Activated CD4-positive, alpha-beta memory T cell treated with anti-CD3 and anti-CD28 coated beads, Interleukin-2, amount 10 ng/mL, durations not matched to agents 7 days and 5 days (primary cell): ENCODE results near the gene MPND. TPM values are rescaled to one million over a fixed set of nuclear protein-coding genes. Genes with fewer than 3 reads are reported as not detected.

Experiments used
- CTCF ChIA-PET: fragments of 350-600 bp; sonication (Branson Sonifier 250); formaldehyde crosslinking; loops from one replicate; lab custom pipeline; 2021; ENCODE audit warnings: antibody characterized with exemption, inconsistent platforms; lab: Charles Lee
- POLR2A ChIA-PET: fragments of 350-600 bp; sonication (Branson Sonifier 250); formaldehyde crosslinking; loops from one replicate; lab custom pipeline; 2021; ENCODE audit warnings: antibody characterized with exemption; lab: Charles Lee
- DNase-seq: peaks from one replicate; pipeline ENCODE4 v3.0.0-alpha.2; 2020
- H3K27ac Mint-ChIP-seq: one replicate; pipeline ENCODE4 v1.8.0; 2021; ENCODE audit warnings: mild to moderate bottlenecking, mixed read lengths
- H3K27me3 Mint-ChIP-seq: one replicate; pipeline ENCODE4 v1.8.0; 2021; ENCODE audit warnings: mixed read lengths
- H3K36me3 Mint-ChIP-seq: one replicate; pipeline ENCODE4 v1.8.0; 2021; ENCODE audit warnings: low read depth, mixed read lengths
- H3K4me1 Mint-ChIP-seq: one replicate; pipeline ENCODE4 v1.8.0; 2021; ENCODE audit warnings: mixed read lengths
- H3K4me3 Mint-ChIP-seq: one replicate; pipeline ENCODE4 v1.8.0; 2021; ENCODE audit warnings: mild to moderate bottlenecking, mixed read lengths
- H3K9me3 Mint-ChIP-seq: one replicate; pipeline ENCODE4 v1.8.0; 2021; ENCODE audit warnings: mixed read lengths
- total RNA-seq, 2 experiments: library from RNA; stranded (reverse); gene quantifications; one replicate each; pipeline ENCODE4 v1.2.3, GENCODE V29; 2021

MPND gene
- total RNA-seq, 2 experiments from 2014 or later, result 19.1 to 20.4 TPM

DNA sequence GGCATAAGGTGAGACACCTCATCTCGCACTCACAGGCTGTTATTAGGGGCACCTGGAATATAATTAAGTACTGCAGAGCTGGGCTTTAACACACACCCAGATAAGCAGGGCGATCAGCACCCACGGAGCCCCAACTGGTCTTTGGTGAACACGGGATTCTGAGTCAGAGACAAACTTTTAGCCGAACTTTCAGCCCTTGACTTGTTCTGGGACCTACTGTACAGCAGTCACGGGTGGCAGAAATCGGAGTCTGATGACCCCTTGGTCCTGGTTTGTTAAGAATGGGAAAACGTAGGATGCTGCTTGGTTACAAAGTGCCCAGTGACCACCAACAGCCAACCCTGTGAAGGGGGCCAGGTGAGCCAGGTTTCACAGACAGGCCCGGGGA lies 47.9 kb downstream of the MPND start:
- H3K4me1 Mint-ChIP-seq, result peaks cover 49% of the 10 kb centered on the region
- POLR2A ChIA-PET, result interaction anchor here (1.3 to 1.8 kb wide), 2 partner anchors 9 to 21 kb away, joined by 5 to 6 read pairs; partner anchors contain the start of gene SH3GL1
- DNase-seq, result no peak
- H3K4me3 Mint-ChIP-seq, result no peak overlapping the region
- no peaks in the 10 kb centered on the region for H3K27me3 Mint-ChIP-seq
- no peak overlapping the region for H3K27ac Mint-ChIP-seq
- CTCF ChIA-PET, result interaction anchor here (0.6 to 1.3 kb wide), 4 partner anchors 9 to 79 kb away, joined by 3 to 4 read pairs (median 3); partner anchors contain the start of gene SH3GL1
- H3K9me3 Mint-ChIP-seq, result no peaks in the 10 kb centered on the region
- peaks cover 42% of the 10 kb centered on the region for H3K36me3 Mint-ChIP-seq

DNA sequence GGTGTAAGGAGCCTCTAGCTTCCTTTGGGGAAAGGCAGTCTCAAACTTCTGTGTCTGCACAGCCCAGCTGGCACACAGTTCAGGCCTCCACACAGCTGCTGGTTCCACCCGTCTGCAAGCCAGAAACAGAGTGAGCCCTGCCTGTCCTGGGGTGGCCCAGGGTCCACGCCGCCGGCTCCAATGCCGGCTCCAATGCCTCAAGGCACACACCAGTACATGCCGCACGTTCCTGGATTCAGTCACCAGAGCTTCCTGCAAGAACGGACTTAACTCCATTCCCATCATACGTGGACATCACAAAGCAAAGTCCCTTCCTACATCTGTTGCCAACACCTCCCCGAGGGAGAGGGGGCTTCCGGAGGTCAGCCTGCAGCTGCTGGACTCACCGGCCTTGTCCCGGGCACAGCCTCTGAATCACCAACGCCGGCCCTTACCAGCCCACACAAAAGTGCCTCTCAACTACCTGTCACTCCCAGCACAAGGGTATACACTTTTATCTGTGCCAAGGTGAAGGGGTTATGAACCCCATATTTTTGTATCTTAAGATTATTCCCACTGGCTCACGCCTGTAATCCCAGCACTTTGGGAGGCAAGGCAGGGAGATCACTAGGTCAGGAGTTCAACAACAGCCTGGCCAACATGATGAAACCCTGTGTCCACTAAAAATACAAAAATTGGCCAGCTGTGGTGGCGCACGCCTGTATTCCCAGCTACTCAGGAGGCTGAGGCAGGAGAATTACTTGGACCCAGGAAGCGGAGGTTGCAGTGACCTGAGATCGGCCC lies 48.5 kb downstream of the MPND start:
- Mint-ChIP-seq H3K36me3 (peaks cover 48% of the 10 kb centered on the region), H3K27me3 (no peaks in the 10 kb centered on the region), H3K4me3 (no peak overlapping the region), H3K27ac (no peak overlapping the region), H3K4me1 (peaks cover 55% of the 10 kb centered on the region), H3K9me3 (no peaks in the 10 kb centered on the region)
- no peak for DNase-seq
- ChIA-PET POLR2A (interaction anchor here (1.3 kb wide), 1 partner anchor 21 kb away, joined by 6 read pairs; no protein-coding TSS in a partner anchor), CTCF (interaction anchor here (0.8 to 1.3 kb wide), 2 partner anchors 10 to 22 kb away, joined by 3 to 4 read pairs; no protein-coding TSS in a partner anchor)

DNA sequence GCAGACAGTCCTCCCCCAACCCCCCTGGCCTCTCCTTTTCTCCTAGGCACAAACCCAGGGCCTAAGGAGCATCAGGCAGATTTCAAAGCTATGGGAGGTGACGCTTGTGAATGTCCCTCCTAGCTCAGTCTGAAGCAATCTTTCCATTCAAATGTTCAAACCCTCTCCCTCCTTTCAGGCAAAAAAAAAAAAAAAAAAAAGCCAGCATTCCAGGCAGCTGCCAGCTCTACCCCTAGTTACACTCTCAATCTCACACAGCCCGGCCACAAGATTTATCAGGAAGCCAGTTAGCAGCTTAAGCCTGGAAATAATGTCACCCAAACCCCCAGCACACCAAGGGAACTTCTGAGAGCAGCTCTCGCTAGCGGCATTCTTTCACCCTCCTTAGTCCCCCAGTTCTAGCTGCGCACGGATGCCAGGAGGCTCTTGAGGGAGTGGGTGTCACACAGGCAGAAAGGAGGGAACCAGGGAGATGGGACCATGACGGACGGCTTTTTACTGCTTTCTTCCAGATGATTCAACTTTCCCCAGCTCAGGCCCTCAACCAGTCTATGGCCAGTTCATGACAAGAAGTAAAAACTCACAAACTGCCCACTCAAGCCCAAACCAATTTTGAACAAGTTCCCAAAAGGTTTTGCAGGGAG lies 50.7 kb downstream of the MPND start:
- peaks cover 48% of the 10 kb centered on the region for H3K36me3 Mint-ChIP-seq
- H3K27me3 Mint-ChIP-seq, result no peaks in the 10 kb centered on the region
- no peak for DNase-seq
- H3K4me3 Mint-ChIP-seq, result no peak overlapping the region
- CTCF ChIA-PET, result interaction anchor here (1.3 to 1.8 kb wide), 2 partner anchors 19 to 41 kb away, joined by 4 to 10 read pairs; no protein-coding TSS in a partner anchor
- peaks cover 68% of the 10 kb centered on the region for H3K4me1 Mint-ChIP-seq
- H3K9me3 Mint-ChIP-seq, result no peaks in the 10 kb centered on the region
- POLR2A ChIA-PET, result interaction anchor here (1.2 to 4.8 kb wide), 3 partner anchors 14 to 25 kb away, joined by 4 to 20 read pairs (median 5); no protein-coding TSS in a partner anchor
- no peak overlapping the region for H3K27ac Mint-ChIP-seq

DNA sequence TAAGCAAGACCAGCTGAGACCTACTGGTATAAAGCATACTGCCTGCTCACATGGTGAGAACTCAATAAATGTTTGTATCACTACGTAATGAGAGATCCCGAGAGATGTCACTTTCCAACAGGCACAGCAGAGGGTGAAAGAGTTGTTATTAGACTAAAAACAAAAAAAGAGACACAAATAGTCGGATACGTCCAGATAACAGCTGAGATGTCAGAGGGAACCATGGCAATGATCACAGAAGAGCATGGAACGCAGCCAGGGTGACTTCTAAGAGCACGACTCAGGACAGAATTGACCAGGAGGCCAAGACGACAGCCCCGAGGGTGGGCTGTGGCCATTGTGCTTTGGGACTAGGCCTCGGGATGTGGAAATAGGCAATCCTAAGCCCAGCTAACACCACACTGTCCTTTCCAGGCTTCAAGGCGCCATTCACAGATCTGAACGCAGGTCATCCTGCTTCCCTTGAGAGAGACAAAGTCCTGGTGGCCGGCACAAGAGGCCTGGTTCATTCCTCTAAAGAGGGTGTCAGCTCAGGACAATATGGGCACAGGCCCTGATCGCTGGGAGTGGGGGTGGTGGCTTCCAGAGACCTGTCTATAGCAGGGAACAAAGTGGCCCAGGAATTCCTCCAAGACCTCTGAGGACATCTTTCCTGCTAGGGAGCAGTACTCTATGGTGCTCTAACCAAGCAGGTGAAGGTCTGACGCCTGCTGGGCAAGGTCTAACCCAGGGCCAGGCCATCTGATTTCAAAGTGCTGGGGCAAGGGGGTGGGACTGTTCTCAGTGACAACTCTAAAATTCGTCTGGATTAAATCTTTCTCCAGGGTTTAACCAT lies 53.8 kb downstream of the MPND start:
- CTCF ChIA-PET, result no interaction called here
- H3K4me3 Mint-ChIP-seq, result no peak overlapping the region
- H3K9me3 Mint-ChIP-seq, result no peaks in the 10 kb centered on the region
- H3K36me3 Mint-ChIP-seq, result peaks cover 45% of the 10 kb centered on the region
- no peak overlapping the region for H3K27ac Mint-ChIP-seq
- POLR2A ChIA-PET, result interaction anchor here (4.8 kb wide), 1 partner anchor 28 kb away, joined by 20 read pairs; no protein-coding TSS in a partner anchor
- no peaks in the 10 kb centered on the region for H3K27me3 Mint-ChIP-seq
- DNase-seq, result no peak
- peaks cover 65% of the 10 kb centered on the region for H3K4me1 Mint-ChIP-seq

DNA sequence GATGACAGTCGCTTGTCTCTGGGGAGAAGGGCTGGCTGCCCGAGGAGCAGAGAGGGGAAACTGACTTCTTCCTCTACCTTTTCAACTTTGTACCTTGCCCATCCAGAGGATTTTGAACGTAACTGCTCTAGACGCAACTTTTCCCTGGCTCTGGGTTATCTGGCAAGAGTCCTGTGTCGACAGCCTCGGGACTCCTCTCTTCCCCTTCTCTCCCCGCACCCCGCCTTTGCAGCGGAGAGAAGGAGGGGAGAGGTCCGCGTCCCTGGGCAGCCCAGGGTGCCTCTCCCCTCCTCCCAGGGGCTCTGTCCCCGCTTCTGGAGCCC lies 56.4 kb downstream of the MPND start:
- POLR2A ChIA-PET, result interaction anchor here (0.6 to 3.3 kb wide), 10 partner anchors 9 to 153 kb away, joined by 3 to 16 read pairs (median 5); partner anchors contain the start of genes MPND, UBXN6 and YJU2
- CTCF ChIA-PET, result interaction anchor here (0.6 to 2.9 kb wide), 20 partner anchors 9 to 1428 kb away, joined by 3 to 36 read pairs (median 3); partner anchors contain the start of genes FEM1A, MPND, STAP2 and YJU2
- no peak for DNase-seq
- H3K4me1 Mint-ChIP-seq, result peaks cover 72% of the 10 kb centered on the region
- no peaks in the 10 kb centered on the region for H3K27me3 Mint-ChIP-seq
- H3K27ac Mint-ChIP-seq, result peak overlapping the region; percentile 87
- peak overlapping the region; percentile 93 for H3K4me3 Mint-ChIP-seq
- no peaks in the 10 kb centered on the region for H3K9me3 Mint-ChIP-seq
- peaks cover 46% of the 10 kb centered on the region for H3K36me3 Mint-ChIP-seq

DNA sequence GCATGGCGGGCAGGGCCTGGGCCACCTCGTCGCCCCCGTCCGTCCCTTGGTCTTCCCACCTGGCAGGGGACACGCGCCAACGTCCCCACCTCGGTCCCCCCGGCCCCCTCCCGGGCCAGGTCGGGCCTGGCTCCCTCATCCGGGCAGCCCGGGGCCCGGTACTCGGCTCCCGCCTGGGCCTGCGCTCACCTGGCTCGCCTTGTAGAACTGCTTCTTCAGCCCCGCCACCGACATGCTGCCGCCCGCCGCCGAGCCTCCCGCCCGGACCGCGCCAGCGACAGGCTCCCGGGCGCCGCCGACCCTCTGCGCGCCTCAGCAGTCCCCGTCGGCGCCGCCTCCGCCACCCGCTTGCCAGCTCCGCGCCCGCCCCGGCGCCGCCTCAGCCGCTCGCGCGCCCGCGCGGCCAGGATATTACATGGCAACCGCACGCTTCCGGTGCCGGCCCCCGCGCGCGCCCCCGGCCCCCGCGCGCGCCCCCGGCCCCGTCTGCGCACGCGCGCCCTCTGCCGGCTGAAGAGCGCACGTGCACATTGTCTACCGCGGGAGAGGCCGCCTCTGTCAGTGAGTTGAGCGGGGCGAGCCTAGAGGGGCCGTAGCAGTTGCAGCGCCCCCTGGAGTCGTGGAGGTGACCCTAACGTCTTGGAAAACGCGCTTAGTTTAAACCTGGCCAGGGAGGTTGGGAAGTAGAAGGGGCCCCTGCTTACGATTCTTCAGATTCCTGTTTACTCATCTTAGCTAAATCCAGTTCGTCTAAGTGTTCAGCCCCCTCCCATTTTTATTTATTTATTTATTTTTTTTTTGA lies 57.0 kb downstream of the MPND start, which contains the start of gene SH3GL1:
Gene SH3GL1, minus strand, starts transcription at position 413 of the 802 bp plus-strand sequence. Its CDS starts 179 bp downstream, at position 234.
- Mint-ChIP-seq H3K36me3 (peaks cover 45% of the 10 kb centered on the region), H3K27me3 (no peaks in the 10 kb centered on the region), H3K27ac (peak within 1 kb of the TSS; percentile 92), H3K4me1 (peaks cover 70% of the 10 kb centered on the region), H3K9me3 (no peaks in the 10 kb centered on the region), H3K4me3 (peak within 1 kb of the TSS; percentile 93)
- POLR2A ChIA-PET, result interaction anchor here (0.6 to 3.3 kb wide), 11 partner anchors 10 to 153 kb away, joined by 3 to 16 read pairs (median 5); partner anchors contain the start of genes MPND, UBXN6 and YJU2
- CTCF ChIA-PET, result interaction anchor here (0.6 to 2.9 kb wide), 22 partner anchors 9 to 1428 kb away, joined by 3 to 36 read pairs (median 4); partner anchors contain the start of genes FEM1A, MPND, STAP2 and YJU2
- peak; percentile 94 for DNase-seq

DNA sequence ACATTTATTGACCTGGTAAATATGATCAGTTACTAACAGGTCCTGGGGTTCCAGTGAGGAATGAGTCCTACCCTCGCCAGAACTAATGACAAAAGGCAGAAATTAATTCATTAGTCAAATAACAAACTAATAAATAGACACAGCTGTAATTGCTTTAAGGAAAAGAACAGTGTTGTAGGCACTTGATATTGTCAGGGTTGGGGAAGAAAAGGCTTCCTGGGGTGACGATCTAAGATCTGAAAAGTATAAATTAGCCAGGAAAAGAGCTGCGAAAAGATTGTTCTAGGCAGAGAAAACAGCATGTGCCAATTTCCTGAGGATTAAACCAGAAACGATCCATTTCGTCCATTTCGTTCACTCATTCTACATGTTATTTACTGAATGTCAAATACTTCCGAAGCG lies 58.4 kb downstream of the MPND start:
- Mint-ChIP-seq H3K36me3 (peaks cover 43% of the 10 kb centered on the region), H3K9me3 (no peaks in the 10 kb centered on the region), H3K27ac (peak overlapping the region; percentile 92), H3K27me3 (no peaks in the 10 kb centered on the region), H3K4me3 (peak overlapping the region; percentile 78), H3K4me1 (peaks cover 71% of the 10 kb centered on the region)
- DNase-seq, result no peak
- ChIA-PET CTCF (interaction anchor here (0.6 to 2.9 kb wide), 14 partner anchors 11 to 1097 kb away, joined by 3 to 36 read pairs (median 5); partner anchors contain the start of genes FEM1A, HDGFL2, MPND and YJU2), POLR2A (interaction anchor here (0.6 to 3.3 kb wide), 20 partner anchors 10 to 1781 kb away, joined by 3 to 16 read pairs (median 5); partner anchors contain the start of genes DAPK3, HDGFL2, MPND and STAP2)

DNA sequence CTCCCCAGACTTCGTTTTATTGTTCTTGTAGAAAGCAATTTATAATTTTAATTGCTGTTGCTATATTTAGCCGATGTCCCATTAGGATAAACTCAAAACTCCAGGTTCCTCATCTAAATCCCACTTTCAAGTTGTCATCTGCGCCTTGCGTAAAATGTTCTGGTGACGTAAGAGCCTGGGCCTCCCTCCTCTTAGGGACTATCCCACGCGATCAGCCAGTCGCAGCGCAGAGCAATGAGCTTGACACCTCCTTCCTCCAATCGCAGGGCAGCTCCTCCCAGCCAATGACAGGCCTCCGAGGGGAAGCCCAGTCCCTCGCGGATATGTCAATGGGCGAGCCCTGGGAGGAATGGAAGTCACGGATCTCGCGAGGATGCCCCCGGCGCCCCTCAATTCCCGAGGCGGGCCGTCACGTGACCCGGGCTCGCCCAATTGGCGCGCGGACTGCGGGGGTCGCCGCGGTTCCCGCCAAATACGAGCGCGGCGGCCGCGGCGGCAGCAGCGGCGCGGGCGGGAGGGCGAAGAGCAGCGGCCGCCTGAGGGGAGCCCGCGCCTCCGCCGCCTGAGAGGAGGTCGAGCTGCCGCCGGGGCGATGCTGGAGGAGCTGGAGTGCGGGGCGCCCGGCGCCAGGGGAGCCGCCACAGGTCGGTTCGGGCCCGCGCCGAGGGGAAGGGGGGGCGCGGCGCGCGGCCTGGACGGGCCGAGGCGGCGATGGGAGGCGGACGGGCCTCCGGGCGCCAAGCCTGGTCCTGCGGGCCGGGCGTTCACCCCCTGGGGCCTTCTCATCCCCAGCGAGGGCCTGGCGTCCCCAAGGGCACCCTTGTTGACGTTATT lies 59.0 kb downstream of the MPND start, which contains the start of gene CHAF1A:
Gene CHAF1A, plus strand, starts transcription at position 470 of the 834 bp plus-strand sequence. Its CDS starts 123 bp downstream, at position 593.
- Mint-ChIP-seq H3K27me3 (no peaks in the 10 kb centered on the region), H3K36me3 (peaks cover 41% of the 10 kb centered on the region), H3K9me3 (no peaks in the 10 kb centered on the region), H3K4me3 (peak within 1 kb of the TSS; percentile 93), H3K27ac (peak within 1 kb of the TSS; percentile 92), H3K4me1 (peaks cover 66% of the 10 kb centered on the region)
- peak; percentile 99 for DNase-seq
- ChIA-PET POLR2A (interaction anchor here (0.6 to 3.3 kb wide), 19 partner anchors 10 to 1782 kb away, joined by 3 to 15 read pairs (median 4); partner anchors contain the start of genes DAPK3, HDGFL2, MPND and STAP2), CTCF (interaction anchor here (0.5 to 2.9 kb wide), 15 partner anchors 11 to 1098 kb away, joined by 3 to 36 read pairs (median 5); partner anchors contain the start of genes FEM1A, HDGFL2, MPND and YJU2)

DNA sequence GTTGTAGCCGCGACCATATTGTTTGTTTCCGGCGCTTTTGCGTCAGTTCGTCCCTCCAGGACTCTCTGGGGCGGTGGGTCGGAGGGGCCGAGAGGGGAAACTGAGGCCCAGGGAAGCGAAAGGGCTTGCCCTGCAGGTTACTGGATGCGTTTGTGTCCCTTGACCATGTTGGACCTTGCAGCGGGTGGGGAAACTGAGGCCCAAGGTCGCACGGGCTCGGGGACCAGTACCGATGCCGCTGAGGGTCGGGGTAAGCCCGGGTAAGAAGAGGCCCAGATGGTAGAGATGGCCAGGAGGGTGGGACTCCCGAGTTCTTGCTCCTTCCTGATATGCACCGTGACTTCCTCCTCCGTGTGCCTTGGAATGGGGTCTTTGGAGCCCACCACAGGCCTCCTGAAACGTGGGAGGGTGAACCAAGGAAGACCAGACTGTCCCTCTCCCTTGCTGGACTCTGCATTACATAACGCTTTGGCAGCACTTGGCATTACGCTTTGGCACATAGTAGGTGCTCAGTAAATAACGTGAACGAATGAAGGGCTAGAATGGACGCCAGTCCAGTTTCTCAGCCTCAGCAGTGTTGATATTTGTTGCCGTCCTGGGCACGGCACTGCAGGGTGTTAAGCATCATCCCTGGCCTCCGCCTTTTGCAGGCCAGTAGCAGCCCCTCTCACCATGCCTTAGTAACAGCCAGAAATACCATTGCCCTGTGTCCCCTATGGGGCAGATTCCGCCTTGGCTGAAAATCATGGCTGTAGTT lies 59.8 kb downstream of the MPND start:
- POLR2A ChIA-PET, result interaction anchor here (0.8 to 3.8 kb wide), 13 partner anchors 12 to 432 kb away, joined by 3 to 22 read pairs (median 6); partner anchors contain the start of genes DAPK3, HDGFL2, MPND and STAP2
- no peak for DNase-seq
- Mint-ChIP-seq H3K4me3 (peak overlapping the region; percentile 93), H3K4me1 (peaks cover 66% of the 10 kb centered on the region), H3K36me3 (peaks cover 35% of the 10 kb centered on the region), H3K9me3 (no peaks in the 10 kb centered on the region), H3K27ac (peak overlapping the region; percentile 86), H3K27me3 (no peaks in the 10 kb centered on the region)
- CTCF ChIA-PET, result interaction anchor here (1.3 to 1.8 kb wide), 4 partner anchors 51 to 120 kb away, joined by 3 to 12 read pairs (median 8); partner anchors contain the start of genes HDGFL2 and MPND
